GM19463 (cell line): ENCODE measurements around the gene TTR.

Experiments
- ATAC-seq: cut with Tn5 transposase; IDR thresholded peaks from one replicate; pipeline ENCODE4 v1.9.1; 2021; ENCODE audit warnings: mild to moderate bottlenecking, moderate library complexity; ENCODE audit not compliant: unreplicated experiment

TTR gene

DNA sequence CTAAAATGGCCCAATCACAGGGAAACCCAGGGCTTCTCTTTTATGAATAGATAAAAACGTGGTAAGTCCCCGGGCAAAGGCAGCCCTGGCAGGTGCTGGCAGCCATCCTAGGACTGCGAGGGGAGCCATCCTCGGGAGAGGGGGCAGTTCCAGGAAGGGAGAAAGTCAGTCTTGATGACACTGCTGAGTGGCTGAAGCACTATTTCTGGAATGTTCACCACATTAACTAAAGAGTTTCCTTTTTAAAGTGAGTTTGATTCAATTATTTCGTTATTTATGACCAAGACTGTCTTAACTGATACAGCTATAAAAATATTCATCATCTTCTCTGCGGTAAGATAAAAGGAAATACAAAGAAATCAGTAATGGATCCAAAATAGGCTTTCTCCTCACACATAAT is 20.4 kb downstream of the TTR start:
- no peak for ATAC-seq

DNA sequence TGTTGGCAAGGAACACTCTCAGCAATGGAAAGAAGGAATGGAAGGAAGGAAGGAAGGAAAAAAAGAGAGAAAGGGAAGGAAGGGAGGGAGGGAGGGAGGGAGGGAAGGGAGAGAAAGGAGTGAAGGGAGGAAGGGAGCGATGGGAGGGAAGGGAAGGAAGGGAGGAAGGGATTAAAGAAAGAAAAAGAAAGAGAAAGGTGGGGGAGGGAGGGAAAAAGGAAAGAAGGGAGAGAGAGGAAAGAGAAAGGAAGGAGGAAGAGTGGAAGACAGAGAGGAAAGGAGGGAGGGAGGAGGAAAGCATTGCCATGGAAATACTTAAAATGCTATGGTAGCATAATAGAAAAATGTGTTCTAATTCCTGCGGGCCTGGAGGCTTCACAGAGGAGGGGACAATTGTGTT is 22.4 kb downstream of the TTR start:
- no peak for ATAC-seq

DNA sequence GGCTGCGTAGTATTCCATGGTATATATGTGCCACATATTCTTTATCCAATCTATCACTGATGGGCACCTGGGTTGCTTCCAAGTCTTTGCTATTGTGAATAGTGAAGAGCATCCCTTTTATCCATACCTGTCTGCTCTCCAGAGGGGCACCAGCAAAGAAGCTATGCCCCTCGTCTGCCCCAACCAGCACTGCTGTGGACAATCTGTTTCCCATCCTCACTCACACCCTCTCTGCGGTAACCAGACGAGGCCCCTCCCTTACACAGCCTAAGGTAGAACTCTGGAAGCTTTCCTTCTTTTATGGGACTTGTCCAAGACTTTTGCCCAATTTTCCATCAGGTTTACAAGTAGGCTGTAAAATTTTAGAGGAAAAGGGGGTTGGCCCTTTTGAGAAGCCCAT is 24.9 kb downstream of the TTR start:
- ATAC-seq: no peak

DNA sequence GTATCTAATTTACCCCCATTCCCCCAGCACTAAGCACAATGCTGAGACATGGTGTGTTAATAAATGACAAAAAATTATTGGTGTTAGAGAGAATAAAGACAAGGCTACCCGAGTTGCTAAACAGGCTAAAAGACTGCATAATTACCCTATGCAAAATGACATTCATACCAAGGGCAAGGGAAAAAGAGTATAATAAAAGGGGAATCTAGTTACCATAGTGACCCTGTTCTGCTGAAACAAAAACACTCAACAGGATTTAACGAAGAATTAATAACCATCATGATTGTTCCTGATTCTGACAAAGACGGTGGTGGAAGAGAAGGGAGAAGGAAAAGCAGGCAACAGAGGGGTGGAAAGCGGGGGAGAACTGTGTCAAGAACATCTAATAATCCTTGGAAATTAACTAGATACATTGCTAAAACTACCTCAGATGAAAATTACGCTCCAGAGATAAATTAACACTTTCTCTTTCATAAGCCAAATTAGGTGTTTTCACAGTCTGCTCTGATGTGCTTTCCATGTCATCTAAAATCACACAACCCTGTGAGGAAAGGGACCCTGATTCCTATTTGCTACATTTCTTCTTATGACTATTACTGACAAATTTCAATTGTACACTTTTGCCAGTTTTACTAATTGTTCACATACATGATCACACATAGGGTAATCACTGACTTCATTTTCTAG is 25.5 kb downstream of the TTR start:
- ATAC-seq: peak; percentile 43

DNA sequence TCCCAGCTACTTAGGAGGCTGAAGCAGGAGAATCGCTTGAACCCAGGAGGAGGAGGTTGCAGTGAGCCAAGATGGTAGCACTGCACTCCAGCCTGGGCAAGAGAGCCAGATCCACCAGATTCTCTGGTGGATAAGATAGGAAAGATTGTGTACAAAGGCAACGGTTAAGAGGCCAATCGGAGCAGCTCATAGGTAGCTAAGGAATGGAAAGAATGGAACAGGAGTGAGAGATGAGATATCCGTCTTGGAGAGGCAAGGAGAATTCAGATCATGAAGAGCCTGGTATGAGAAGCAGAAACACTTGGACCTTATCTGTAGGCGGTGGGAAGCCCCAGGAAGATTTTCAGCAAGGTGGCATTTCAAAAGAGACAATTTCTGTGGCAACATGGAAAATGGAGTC is 27.1 kb downstream of the TTR start:
- ATAC-seq: no peak

DNA sequence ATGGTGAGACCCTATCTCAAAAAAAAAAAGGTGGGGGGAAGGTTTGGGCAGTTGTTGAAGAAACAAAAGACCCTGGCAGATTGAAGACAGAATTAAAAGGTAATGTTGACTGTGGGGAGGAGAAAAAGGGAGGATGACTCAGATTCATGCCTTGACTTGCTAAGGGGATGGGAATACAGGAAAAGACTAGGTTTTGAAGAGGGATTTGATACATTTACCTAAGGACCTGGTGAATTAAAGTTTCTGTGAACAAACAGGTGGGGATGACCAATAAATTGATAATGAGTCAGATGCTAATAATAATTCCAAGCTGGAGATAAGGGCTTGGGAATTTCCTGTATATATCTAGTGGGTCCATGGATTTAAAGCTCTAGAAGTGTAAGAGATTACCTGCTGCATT is 27.6 kb downstream of the TTR start:
- ATAC-seq: no peak

DNA sequence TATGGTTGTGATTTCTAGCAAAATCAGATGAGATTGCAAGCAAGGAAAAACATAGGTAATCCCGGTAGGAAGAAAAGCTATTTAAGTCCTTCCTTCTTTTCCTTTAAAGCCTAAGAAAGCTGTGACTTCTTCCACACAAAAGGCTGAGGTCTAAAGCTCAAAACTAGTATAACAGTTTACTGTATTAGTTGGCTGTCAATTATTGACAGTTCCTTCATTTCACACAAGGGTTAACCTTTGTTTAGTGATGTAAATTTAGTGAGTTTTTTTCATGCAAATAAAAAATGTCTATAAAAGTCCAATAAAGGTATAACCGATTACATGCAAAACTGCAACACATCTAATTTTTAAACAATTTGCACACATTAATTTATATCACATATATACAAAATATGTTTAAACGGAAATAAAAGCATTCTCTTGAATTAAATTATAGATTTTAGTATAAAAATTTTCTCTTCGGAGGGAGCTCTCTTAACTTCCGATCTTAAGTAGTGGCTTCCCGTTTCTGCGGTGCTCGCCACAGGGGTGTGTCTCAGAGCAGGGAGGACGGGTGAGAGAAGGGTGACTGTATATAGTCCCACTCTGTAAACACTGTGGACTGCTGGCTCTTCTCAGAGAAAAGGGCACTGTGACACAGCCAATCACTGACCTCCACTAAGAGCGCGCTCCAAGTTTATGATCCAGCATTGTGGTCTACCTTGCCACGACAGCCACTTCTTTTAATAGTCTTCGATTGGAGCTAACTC is 33.4 kb downstream of the TTR start:
- ATAC-seq: no peak

DNA sequence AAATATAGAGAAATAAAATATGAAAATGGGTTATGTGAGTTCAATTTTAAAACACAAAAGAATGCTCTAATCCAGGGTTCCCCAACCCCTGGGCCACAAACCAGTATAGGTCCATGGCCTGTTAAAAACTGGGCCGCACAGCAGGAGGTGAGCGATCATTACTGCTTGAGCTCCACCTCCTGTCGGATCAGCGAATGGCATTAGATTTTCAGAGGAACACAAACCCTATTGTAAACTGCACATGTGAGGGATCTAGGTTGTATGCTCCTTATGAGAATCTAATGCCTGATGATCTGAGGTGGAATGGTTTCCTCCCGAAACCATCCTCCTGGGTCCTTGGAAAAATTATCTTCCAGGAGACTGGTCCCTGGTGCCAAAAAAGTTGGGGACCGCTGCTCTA is 34.7 kb downstream of the TTR start:
- ATAC-seq: no peak

DNA sequence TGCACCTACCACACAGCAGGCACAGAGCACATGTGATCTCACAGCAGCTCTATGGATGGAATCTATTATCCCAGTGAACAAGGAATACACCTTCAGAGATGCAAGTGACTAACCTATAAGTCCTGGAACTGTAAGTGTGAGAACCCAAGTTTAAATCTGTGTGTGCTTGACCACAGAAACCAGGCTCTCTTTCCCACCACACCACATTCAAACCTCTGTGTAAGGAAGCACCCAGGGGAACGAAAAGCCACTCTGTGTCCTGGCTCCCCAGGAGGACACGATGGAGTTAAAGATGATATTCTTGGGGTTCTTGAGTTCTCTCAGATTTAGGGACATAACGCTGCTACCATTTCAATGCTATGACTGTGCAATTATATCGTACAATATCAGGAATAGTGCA is 38.9 kb downstream of the TTR start:
- ATAC-seq: no peak

DNA sequence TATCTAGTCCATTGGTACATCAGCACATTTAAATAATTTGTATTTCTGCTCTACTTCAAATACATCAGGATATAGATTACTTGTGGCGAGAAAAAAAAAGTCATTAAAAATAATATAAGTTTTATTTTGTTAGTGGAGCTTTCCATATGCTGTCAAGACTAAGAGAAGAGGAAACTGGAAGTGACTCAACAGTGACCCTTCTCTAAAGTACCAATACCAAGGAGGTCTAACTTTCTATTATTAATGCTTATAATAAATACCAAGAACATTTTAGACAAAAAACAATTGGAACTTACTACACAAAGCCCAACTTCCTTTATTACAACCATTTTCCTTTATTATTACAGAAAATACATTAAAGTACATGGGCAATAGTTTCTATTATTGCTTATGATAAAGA is 39.8 kb downstream of the TTR start:
- no peak for ATAC-seq

DNA sequence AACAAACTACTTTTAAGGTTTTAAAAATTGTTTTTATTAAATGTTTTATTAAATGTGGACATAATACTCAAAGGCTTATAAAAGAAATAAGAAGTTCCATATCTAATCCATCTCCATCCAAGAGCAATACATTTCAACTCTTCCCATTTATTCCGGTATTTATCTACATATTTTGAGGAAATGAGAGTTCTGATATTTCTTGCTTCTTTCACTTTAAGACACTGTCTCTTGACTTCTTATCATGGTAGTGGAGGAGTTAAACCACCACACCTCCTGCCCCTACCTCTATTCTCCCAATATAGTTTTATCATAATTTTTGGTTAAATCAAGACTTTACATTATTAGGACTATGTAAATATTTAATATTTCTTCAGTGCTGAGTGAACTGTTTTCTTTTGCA is 40.7 kb downstream of the TTR start:
- ATAC-seq: no peak

DNA sequence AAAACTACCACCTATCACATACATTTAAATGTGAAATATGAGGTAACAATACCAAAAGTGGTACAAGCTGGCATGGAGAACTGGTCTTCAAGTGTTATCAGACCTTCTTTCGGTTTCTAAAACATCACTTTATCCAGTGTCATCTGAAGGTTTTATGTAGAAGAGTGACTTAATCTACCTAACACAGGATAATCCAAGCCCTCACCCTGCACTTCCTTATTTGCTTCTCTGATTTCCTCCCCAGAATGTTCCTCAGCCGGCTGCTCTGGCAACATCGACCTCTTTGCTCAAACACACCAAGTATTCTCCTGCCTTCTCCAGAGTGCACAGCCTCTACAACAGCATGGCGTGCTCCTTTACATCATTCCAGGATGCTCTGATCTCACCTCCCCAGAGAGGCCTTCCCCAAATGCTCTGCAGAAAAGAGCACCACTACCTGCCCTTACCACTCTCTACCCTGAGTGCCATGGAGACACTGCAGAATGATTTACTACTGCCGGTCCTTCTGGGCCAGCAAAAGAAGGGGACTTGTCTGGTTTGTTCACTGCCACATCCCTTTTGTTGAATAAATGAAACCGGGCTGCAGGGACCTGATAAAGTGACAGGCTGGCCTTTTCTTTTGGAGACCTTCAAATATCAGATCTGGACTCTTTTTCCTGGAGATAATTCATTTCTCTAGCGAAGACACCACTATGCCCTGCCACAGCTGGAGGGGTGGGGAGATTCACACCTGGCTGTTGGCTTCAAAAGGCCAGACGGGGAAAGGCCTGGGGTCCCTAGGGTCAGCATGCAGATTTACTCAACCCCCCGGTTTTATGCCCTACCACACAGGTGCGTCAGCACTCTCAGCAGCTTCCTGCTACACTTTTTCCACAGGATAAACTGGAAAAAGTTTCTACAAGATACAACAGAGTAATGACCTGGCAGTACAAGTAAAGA is 42.0 kb downstream of the TTR start:
- ATAC-seq: peak; percentile 26

DNA sequence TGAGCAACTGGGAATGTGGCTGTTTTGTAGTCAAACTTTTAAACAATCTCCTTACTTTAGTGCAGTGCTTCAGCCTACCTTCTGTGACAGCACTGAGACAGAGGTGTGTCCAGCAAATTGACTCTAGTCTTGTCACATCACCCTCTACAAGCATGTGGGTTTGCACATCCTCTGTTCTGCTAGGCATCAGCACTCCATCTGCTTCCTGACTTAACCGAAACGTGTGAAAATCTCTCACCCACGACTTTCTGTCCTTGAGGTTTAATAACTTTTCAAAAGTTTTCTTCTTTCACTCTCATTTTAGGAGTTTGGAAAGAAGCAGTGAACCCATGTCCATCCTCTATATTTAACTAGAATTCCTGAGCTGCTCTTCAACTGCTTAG is 42.6 kb downstream of the TTR start:
- ATAC-seq: peak; percentile 97

DNA sequence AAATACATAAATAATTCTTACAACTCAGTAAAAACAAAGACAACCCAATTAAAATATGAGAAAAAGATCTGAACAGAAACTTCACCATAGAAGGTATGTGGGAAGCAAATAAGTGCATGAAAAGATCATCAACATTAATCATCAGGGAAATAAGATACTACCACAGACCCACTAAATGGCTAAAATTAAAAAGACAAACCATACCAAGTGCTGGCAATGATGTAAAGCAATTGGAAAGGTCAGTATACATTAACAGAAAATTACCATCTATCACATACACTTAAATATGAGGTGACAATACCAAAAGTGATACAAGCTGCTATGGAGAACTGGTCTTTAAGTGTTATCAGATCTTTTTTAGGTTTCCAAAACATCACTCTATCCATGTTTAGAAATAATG is 44.7 kb downstream of the TTR start:
- no peak for ATAC-seq

DNA sequence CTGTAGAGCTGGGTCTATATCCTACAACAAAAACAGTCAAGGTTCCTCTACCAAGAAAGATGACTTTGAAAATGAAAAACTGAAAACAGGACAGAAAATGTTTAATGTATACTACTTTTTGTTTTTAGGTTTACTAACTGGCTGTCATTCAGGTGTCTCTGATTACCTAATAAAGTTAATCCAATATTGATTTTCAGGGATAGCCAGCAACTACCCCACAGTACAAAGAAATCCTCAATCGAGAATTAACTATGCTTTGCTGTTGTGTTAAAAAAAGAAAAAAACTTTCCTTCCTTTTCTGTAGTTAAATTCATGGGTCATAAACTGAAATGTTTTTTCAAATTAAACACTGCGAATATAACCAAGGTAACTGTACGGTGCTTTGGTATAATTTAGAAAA is 45.8 kb downstream of the TTR start:
- no peak for ATAC-seq

DNA sequence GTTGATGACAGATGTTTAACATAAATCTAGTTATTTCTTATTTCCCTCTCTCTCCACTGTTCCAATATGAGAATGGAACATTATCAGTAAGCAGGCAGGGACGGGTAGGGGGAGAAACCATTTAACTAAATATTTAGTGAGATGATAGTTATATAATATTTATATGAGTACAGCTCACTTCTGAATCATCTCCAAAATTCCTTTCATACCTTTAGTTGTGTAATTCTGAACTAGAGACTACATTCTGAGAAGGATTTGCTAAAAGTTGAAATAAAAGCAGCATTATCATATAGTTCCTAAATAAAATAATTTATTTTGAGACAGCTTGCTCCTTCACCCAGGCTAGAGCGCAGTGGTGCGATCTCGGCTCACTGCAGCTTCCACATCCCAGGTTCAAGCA is 51.3 kb downstream of the TTR start:
- ATAC-seq: no peak

DNA sequence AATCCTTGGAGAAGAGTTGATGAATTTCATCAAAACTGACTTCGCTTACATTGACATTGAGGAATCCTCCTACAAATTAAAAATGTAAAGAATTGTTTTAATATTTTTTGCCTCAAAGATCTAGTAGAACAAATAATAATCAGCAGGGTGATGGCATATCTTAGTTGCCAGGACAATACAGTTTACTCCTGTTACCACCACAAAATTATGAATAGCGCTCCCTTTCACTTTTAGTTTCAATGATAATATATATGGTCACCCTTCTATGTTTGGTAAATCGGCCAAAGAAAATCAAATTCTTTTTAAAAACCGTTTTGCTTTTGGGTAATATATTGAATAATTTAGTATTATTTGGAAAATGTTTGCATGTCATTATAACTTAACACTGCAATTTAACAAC is 53.7 kb downstream of the TTR start:
- no peak for ATAC-seq

DNA sequence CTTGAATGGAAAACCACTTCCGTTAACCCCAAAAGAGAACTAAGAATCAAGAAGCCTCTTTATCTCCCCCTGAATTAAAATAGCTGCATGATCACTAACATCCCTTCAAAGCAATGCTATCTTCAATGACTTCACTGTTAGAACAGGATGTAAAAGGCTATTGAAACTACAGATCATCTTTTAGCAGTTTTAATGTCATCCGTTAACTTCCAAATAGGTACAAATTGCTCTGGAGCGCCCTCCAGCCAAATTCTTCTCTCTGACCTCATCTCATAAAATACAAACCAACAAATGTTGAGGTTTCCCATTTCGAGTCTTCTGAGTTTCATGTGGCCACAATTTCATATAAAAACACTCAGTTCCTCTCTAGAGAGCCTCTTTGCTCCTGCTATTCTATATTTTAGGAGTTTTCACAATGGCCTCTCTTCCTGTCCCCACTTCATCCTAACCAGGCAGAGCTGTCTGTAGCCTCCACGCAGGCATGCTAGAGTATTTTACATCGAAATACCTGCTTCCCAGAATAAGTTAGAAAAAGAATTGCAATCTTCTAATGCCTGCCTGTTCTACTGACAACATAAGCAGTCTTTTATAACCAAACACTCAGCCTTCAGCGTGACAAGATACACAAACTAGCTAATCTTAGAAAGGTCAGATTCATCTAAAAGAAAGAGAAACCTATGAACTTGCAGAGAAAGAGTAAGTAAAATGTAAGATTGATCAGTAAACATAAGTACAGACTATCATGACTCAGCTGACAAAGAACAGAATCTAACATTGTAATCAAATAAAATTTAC is 54.9 kb downstream of the TTR start:
- no peak for ATAC-seq

DNA sequence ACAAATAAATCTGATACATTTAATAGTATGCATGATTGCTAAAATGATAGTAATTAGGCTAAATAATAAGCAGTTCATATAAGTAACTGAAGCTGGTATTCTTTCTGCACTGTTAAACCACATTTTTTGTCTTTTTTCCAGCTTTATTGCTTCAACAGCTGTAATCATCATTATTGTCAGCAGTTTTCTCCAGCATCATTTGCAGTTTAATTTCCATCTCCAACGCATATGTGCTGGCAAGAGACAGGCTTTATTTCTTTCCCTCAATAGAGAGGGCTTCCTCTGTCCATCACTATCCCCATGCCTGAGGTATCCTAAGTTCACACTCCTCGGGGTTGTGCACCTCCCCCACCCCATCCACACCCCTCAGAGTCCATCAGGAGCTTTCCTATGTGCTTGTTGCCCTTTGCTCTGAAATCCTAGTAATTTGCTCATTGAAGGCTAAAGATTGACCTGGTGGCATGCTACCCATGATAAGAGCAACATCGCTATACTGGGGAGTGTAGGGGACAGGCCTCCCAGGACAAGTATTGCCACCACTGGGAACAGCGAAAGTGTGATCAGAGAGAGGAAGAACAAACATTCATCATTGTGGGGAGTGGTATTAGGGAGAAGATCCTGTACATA is 55.6 kb downstream of the TTR start:
- ATAC-seq: no peak
